HepG2 (cell line): ENCODE results near the gene AKAP7. TPM values are rescaled to one million over a fixed set of nuclear protein-coding genes. Genes with fewer than 3 reads are reported as not detected.

Source experiments
- ATAC-seq: fragments of 200-7000 bp; cut with Tn5 transposase; 3 replicates; pipeline ENCODE4 v1.9.1; 2020; ENCODE audit warnings: mild to moderate bottlenecking, moderate library complexity
- BruUV-seq: library from RNA; stranded (reverse); fragments of 400-500 nt; replicated peaks from 2 replicates; lab custom pipeline; 2021; lab: Mats Ljungman, UMichigan
- CTCF ChIA-PET: fragments of 300-600 bp; formaldehyde crosslinking; extraction: SDS; loops from one replicate; lab custom pipeline; 2021; ENCODE audit warnings: low total read pairs, inconsistent platforms, low intra/inter-chr PET ratio; lab: Yijun Ruan, JAX
- POLR2A ChIA-PET: fragments of 350-600 bp; sonication (Branson Sonifier 250); formaldehyde crosslinking; loops from one replicate; lab custom pipeline; 2020; ENCODE audit warnings: antibody characterized with exemption, inconsistent platforms; lab: Yijun Ruan, JAX
- DNase-seq: peaks from one replicate; pipeline ENCODE4 v3.0.0-alpha.2; 2015; ENCODE audit warnings: low spot score
- FAIRE-seq: peaks from 3 replicates; lab custom pipeline; 2011; peaks lifted over from hg19 to GRCh38; lab: Jason Lieb, UNC
- H2AFZ ChIP-seq: one replicate; pipeline ENCODE4 v1.6.1; 2011; ENCODE audit warnings: low read length, inconsistent platforms
- H3K27ac ChIP-seq: fragments of 300-600 bp; 3 replicates; pipeline ENCODE4 v1.8.0; 2011; ENCODE audit warnings: mixed run types, mild to moderate bottlenecking, mixed read lengths, low read length, inconsistent platforms; ENCODE audit not compliant: insufficient read depth; ENCODE audit errors: extremely low read length
- H3K27me3 ChIP-seq, 2 experiments: fragments of 200-600 bp in 1 of 2; 2 replicates in 1 of 2; 3 replicates in 1 of 2; pipeline versions ENCODE4 v1.6.0 to v1.8.0; 2011; ENCODE audit warnings: low read length in 2 of 2, mild to moderate bottlenecking in 2 of 2, moderate library complexity in 2 of 2, inconsistent platforms in 1 of 2; ENCODE audit not compliant: insufficient read depth in 2 of 2, control insufficient read depth in 1 of 2
- H3K36me3 ChIP-seq, 2 experiments: fragments of 200-600 bp in 1 of 2; replicated peaks in 1 of 2; 2 replicates in 1 of 2; 3 replicates in 1 of 2; pipeline versions ENCODE4 v1.5.1 to v1.8.0; 2011; ENCODE audit warnings: low read length in 2 of 2, inconsistent platforms in 1 of 2; ENCODE audit not compliant: insufficient read depth in 2 of 2, control insufficient read depth in 1 of 2
- H3K4me1 ChIP-seq: 2 replicates; pipeline ENCODE4 v1.5.1; 2012; ENCODE audit warnings: low read length, inconsistent platforms; ENCODE audit not compliant: insufficient read depth
- H3K4me2 ChIP-seq: 2 replicates; pipeline ENCODE4 v1.6.0; 2011; ENCODE audit warnings: low read depth, low read length, inconsistent platforms
- H3K4me3 ChIP-seq, 3 experiments: fragments of 200-600 bp in 1 of 3; sonication (generic), shearing (Covaris generic) in 1 of 3; replicated peaks in 1 of 3; 2 replicates each; pipeline ENCODE4 v1.5.1; 2011 to 2016; ENCODE audit warnings: low read length in 3 of 3, inconsistent platforms in 2 of 3, low read depth in 2 of 3, mild to moderate bottlenecking in 2 of 3, control low read depth in 1 of 3, mixed read lengths in 1 of 3; ENCODE audit not compliant: insufficient read depth in 1 of 3
- H3K79me2 ChIP-seq: one replicate; pipeline ENCODE4 v1.6.1; 2011; ENCODE audit warnings: low read length, inconsistent platforms; ENCODE audit not compliant: insufficient read depth
- H3K9ac ChIP-seq: 2 replicates; pipeline ENCODE4 v1.6.0; 2011; ENCODE audit warnings: mild to moderate bottlenecking, low read depth, low read length, inconsistent platforms; ENCODE audit not compliant: insufficient read depth
- H3K9me3 ChIP-seq: 2 replicates; pipeline ENCODE4 v1.5.1; 2012; ENCODE audit warnings: mild to moderate bottlenecking, low read length
- H4K20me1 ChIP-seq: 2 replicates; pipeline ENCODE4 v1.6.0; 2011; ENCODE audit warnings: inconsistent platforms, mild to moderate bottlenecking, low read length, moderate library complexity; ENCODE audit not compliant: insufficient read depth
- BRCA1 ChIP-seq: sonication (generic); formaldehyde crosslinking; IDR thresholded peaks from 2 replicates; pipeline ENCODE4 v1.4.0; 2020; ENCODE audit warnings: missing genetic modification reagents
- FOXO1 ChIP-seq: sonication (generic); formaldehyde crosslinking; IDR thresholded peaks from 2 replicates; pipeline ENCODE4 v1.4.0; 2020; ENCODE audit warnings: missing genetic modification reagents
- HNRNPUL1 ChIP-seq: fragments of 200-400 bp; formaldehyde crosslinking; IDR thresholded peaks from 2 replicates; pipeline ENCODE4 v1.6.1; 2017; ENCODE audit warnings: low read depth, mild to moderate bottlenecking, low read length, moderate library complexity
- LBX2 ChIP-seq: sonication (generic); formaldehyde crosslinking; IDR thresholded peaks from 2 replicates; pipeline ENCODE4 v1.5.0; 2020; ENCODE audit warnings: missing genetic modification reagents, mild to moderate bottlenecking, borderline replicate concordance
- MBNL3 ChIP-seq: fragments of 250-450 bp; sonication (Bioruptor Pico); conservative IDR thresholded peaks from 2 replicates; pipeline ENCODE4 v1.8.0; 2022; ENCODE audit warnings: mild to moderate bottlenecking, inconsistent platforms
- NRL ChIP-seq: sonication (generic); formaldehyde crosslinking; IDR thresholded peaks from 2 replicates; pipeline ENCODE4 v1.5.0; 2020; ENCODE audit warnings: missing genetic modification reagents, mild to moderate bottlenecking, moderate library complexity, borderline replicate concordance
- RFXAP ChIP-seq: sonication (generic); formaldehyde crosslinking; IDR thresholded peaks from 2 replicates; pipeline ENCODE4 v1.4.0; 2020; ENCODE audit warnings: missing genetic modification reagents, borderline replicate concordance
- TEAD3 ChIP-seq: optimal IDR thresholded peaks from 2 replicates; pipeline ENCODE3; 2016; ENCODE audit warnings: borderline replicate concordance
- ZNF343 ChIP-seq: sonication (generic); formaldehyde crosslinking; IDR thresholded peaks from 2 replicates; pipeline ENCODE4 v1.4.0; 2020; ENCODE audit warnings: mild to moderate bottlenecking, missing genetic modification reagents
- ZNF549 ChIP-seq: sonication (generic); formaldehyde crosslinking; IDR thresholded peaks from 2 replicates; pipeline ENCODE4 v1.5.0; 2020; ENCODE audit warnings: missing genetic modification reagents
- ZNF572 ChIP-seq: sonication (generic); formaldehyde crosslinking; IDR thresholded peaks from 2 replicates; pipeline ENCODE4 v1.5.1; 2020; ENCODE audit warnings: mild to moderate bottlenecking, missing genetic modification reagents
- ZNF609 ChIP-seq: sonication (generic); formaldehyde crosslinking; IDR thresholded peaks from 2 replicates; pipeline ENCODE4 v1.4.0; 2020; ENCODE audit warnings: mild to moderate bottlenecking, missing genetic modification reagents, borderline replicate concordance
- ZNF775 ChIP-seq: sonication (generic); formaldehyde crosslinking; IDR thresholded peaks from 2 replicates; pipeline ENCODE4 v1.4.0; 2020; ENCODE audit warnings: missing genetic modification reagents, mild to moderate bottlenecking, moderate library complexity, borderline replicate concordance
- WGBS: methylation state at CpG from one replicate; pipeline ENCODE4 v1.1.6; 2017; ENCODE audit warnings: low lambda C conversion rate; 5-methylcytosine and 5-hydroxymethylcytosine counted together
- in situ Hi-C: cut with HindIII; loops from 2 replicates; pipeline ENCODE4 v1.10.0; 2017; ENCODE audit warnings: low pct_unique_long_range_greater_than_20kb; ENCODE audit not compliant: extremely low pct_ligation_motif_present
- intact Hi-C: fragments of 100-400 bp; cut with micrococcal nuclease; formaldehyde crosslinking; loops from one replicate; pipeline ENCODE4 v1.10.0; 2022; ENCODE audit not compliant: unreplicated experiment
- polyA plus RNA-seq, 8 experiments: library from polyadenylated mRNA; depleted of rRNA in 3 of 8; stranded (reverse) in 7 of 8; unstranded in 1 of 8; fragments of >200 nt; fragmentation: Illumina TruSeq in 4 of 8; extraction: Trizol in 4 of 8; gene quantifications; 2 replicates each; pipeline versions ENCODE4 v1.2.1 to v1.2.3, GENCODE V29; 2011 to 2016; ENCODE audit warnings: low read depth in 4 of 8, missing spikeins in 1 of 8, mixed read lengths in 1 of 8; ENCODE audit not compliant: insufficient read depth in 1 of 8
- total RNA-seq, 5 experiments: library from RNA; depleted of rRNA; stranded (reverse); fragments of >200 nt; fragmentation: Illumina TruSeq; extraction: Trizol; gene quantifications; 2 replicates each; pipeline ENCODE4 v1.2.3, GENCODE V29; 2016; ENCODE audit warnings: low read depth in 1 of 5

Gene AKAP7
- total and polyA plus RNA-seq, 2 of the 13 experiments (the other 11 are each of a cell fraction or from before 2014, with no cell fraction given) = 3.6 to 11.7 TPM

- CTCF ChIA-PET = no interaction called here
- Histone ChIP-seq H3K4me2 (no peak overlapping the region), H3K27ac (no peak overlapping the region), H3K36me3 (no peaks in the 10 kb centered on the region), H3K4me3 (no peak overlapping the region), H3K27me3 (no peaks in the 10 kb centered on the region)
- intact Hi-C loops = no loop called here
- WGBS = 99% methylated on average over 3 of the region's 3 CpGs
- no peak for TF ChIP-seq ZNF775
- TF ChIP-seq ZNF609 (CRISPR knock-in tag) = no peak
- TF ChIP-seq NRL (CRISPR knock-in tag) = no peak
- no peak for TF ChIP-seq HNRNPUL1
- no peak for TF ChIP-seq ZNF572 (CRISPR knock-in tag)
- no peak for TF ChIP-seq ZNF343 (CRISPR knock-in tag)
- no peak for TF ChIP-seq TEAD3 (CRISPR knock-in tag)
- TF ChIP-seq ZNF549 (CRISPR knock-in tag) = no peak
- TF ChIP-seq LBX2 = no peak
- TF ChIP-seq FOXO1 (CRISPR knock-in tag) = no peak
- no peak for TF ChIP-seq MBNL3 (CRISPR knock-in tag)
- TF ChIP-seq BRCA1 (CRISPR knock-in tag) = no peak
- TF ChIP-seq RFXAP (CRISPR knock-in tag) = no peak
- TF ChIP-seq, all 625 proteins: peak for 0
- POLR2A ChIA-PET = no interaction called here
- in situ Hi-C loops = no loop called here
- Histone ChIP-seq H2AFZ (no peak overlapping the region), H3K79me2 (no peaks in the 10 kb centered on the region), H3K9me3 (no peaks in the 10 kb centered on the region), H4K20me1 (no peaks in the 10 kb centered on the region), H3K4me1 (no peaks in the 10 kb centered on the region), H3K9ac (no peak overlapping the region)
- FAIRE-seq = no peak
- BruUV-seq = no TSS peak
- no peak for ATAC-seq
- DNase-seq = no peak
These were observed 134.5 kb downstream of the AKAP7 start for GRCh38 chr6:131269565-131270391.
